HG02623 (cell line): ENCODE results near the gene OSM.
"Not testable (repeated sequence)": the region's sequence is repeated elsewhere in the genome, so short reads cannot be mapped to it uniquely, and the experiment has no call there.

Source experiments
- ATAC-seq: cut with Tn5 transposase; IDR thresholded peaks from one replicate; pipeline ENCODE4 v1.9.1; 2021; ENCODE audit warnings: moderate library complexity; ENCODE audit not compliant: unreplicated experiment

Gene OSM

DNA sequence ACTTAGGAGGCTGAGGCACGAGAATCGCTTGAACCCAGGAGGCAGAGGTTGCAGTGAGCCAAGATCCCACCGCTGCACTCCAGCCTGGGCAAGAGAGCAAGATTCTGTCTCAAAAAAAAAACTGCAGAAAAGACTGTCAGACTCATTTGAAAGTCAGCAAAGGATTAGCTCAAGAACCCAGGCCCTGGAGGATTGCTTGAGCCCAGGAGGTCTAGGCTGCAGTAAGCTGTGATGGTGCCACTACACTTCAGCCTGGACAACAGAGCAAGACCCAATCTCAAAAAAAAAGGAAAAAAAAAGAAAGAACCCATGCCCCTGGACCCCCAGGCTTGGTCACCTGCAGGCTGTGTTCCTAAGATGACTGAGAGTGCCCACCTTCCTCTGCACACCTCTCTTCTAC lies 36.3 kb downstream of the OSM start:
- no peak for ATAC-seq

DNA sequence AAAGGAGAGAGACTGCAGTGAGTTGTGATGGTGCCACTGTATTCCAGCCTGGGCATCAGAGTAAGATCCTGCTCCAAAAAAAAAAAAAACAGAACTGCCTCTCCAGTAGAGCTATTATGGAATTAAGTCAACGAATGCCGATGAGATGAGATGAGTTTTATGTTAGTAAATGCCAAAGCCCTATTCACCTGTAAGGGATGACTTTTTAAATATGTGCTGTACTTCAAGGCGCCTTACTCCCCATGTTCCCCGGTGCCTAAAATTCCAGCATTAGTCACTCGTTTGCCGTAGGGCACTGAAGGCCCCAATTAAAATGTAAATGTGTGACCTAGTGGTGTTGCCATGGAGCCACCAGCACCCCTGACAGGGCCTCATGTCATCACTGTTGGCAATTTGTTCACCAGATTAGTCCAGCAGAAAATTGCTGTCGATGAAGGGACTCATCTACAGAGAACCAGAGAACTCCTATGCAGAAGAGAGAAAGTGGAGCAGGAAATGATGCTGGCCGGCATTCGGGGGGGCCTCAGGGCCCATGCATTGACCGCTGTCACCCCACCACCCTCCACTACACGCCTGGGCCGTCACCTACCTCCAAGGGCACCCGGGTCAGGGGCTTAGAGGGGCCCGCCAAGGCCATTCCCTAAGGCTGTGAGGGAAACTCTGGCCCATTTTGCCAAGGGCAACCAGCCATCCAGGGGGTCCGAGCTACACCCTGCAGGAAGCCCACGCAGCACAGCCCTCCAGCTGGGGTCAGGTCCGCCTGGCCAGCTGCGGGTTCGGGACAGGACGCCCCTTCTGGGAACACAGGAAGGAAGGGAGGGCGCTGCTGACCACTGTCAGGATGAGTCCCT lies 37.9 kb downstream of the OSM start:
- no peak for ATAC-seq

DNA sequence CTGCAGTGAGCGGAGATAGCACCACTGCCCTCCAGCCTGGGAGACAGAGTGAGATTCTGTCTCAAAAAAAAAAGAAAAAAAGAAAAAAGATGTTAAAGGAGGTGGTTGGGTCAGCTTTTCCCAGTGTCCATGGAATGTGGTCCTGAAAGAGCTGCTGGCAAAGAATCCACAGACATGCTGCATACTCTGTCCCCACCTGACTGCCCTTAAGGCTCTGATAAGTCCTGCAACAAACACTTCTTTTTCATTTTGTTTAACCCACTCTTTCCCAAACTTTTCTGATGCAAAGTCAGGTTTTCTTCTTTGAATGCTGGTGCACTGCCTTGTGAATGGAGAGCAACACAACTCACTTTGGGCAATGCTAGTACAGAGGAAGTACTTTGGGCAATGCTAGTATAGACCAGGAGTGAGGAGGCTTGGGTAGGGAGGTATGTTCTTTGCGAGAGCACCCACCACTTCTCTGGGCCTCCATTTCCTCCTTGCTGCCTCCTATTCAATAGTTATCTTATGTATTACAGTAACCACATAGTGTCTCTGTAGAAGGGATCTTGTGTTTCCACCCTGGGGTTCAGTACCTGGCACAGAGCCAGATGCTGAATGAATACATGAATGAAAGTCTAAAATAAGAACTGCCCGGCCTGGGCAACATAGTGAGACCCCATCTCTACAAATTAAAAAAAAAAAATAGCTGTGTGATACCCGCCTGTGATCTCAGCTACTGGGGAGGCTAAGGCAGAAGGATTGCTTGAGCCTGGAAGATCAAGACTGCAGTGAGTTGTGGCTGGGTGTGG lies 39.0 kb downstream of the OSM start:
- no peak for ATAC-seq

- ATAC-seq, result no peak
Measured at GRCh38 chr22:30226192-30226832, 40.3 kb downstream of the OSM start.

DNA sequence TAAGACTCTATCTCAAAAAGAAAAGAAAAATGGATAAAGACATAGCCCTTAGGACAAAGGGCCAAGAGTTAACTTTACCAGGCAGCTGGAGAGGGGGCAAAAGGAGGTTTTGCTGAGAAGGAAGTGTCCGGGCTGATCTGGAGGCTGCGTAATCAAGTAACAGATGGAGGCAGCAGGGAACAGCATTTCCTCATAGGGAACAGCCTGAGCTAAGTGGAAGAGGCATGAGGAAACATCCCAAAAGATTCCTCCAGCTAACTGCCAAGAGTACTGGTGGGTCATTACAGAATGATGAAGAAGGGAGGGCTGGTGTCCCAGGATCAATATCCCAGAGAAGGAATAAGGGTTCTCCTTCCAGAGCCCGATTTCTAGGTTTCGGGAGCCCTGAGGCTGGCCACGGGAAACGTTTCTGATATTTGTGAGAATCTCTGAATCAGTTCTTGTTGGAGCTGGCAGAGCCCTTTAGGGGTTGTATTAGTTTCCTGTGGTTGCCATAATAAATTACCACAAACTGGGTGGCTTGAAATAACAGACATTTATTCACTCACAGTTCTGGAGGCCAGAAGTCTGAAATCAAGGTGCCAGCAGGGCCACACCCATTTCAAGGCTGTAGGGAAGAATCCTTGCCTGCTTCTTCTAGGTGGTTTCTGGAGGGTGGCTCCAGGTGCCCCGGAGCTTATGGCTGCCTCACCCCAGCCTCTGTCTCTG lies 41.3 kb downstream of the OSM start:
- no peak for ATAC-seq

GRCh38 chr22:30224161-30224857 lies 42.3 kb downstream of the OSM start:
- ATAC-seq, result no peak

DNA sequence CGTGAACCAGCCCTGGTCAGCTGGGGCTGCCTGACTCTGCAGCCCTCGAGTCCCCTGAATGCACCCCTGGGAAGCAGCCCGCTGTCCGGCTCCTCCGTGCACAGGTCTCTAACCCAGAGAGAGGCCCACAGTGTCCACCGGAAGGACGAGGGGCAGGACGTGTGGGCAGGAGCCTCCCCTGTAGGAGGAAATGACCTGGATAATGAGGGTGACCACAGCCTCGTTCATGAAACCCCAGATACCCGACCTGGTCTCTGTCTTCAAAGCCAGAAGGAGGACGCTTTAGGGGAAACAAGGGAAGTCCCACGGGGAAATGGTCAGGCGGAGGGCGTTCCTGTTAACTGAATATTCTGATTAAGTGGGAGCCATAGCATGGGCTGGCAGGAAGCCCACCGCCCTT lies 43.3 kb downstream of the OSM start:
- no peak for ATAC-seq

GRCh38 chr22:30222321-30222720 lies 44.3 kb downstream of the OSM start:
- ATAC-seq, result no peak

DNA sequence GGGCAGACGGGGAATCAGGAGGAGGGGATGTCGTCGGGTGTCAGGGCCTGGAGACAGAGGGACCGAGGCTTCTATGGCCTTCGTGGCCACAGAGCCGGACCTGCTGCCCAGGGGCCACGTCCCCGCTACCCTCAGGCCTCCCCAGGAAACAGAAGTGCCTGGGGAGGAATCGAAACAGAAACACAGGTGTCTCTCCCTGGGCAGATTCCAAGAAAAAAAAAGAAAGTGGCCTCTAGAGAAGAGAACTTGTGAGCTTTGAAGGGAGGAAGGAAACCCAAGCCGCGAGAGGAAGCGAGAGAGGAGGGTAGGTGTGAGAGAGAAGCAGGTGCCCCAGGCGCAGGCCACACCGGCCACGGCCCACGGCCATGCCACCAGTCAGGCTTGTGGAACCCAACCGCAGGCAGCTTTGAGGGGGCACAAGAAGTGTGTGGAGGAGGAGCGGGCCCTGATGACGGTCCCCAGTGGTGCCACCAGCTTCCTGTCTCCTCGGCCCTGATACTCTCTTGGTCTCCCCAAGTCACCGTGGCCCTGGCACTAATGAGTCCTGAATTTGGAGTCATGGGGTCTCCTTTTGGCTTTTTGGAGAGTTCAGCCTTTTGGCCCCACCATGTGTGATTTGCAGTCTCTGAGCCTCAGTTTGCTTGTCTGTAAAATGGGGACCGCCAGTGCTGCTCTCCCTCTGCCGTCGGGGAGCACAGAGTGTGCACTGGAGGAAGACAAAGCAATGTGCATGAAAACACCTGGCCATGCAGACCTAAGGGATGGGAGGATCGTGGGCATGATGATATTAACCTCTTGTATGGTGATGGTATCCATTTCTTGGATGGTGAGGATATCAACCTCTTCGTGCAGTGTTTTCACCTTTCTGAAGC lies 45.3 kb downstream of the OSM start:
- no peak for ATAC-seq

- ATAC-seq, result no peak
Measured at GRCh38 chr22:30220338-30221012, 46.2 kb downstream of the OSM start.

GRCh38 chr22:30219668-30220278 lies 46.9 kb downstream of the OSM start:
- ATAC-seq, result no peak

GRCh38 chr22:30219049-30219654 lies 47.5 kb downstream of the OSM start:
- ATAC-seq, result no peak

DNA sequence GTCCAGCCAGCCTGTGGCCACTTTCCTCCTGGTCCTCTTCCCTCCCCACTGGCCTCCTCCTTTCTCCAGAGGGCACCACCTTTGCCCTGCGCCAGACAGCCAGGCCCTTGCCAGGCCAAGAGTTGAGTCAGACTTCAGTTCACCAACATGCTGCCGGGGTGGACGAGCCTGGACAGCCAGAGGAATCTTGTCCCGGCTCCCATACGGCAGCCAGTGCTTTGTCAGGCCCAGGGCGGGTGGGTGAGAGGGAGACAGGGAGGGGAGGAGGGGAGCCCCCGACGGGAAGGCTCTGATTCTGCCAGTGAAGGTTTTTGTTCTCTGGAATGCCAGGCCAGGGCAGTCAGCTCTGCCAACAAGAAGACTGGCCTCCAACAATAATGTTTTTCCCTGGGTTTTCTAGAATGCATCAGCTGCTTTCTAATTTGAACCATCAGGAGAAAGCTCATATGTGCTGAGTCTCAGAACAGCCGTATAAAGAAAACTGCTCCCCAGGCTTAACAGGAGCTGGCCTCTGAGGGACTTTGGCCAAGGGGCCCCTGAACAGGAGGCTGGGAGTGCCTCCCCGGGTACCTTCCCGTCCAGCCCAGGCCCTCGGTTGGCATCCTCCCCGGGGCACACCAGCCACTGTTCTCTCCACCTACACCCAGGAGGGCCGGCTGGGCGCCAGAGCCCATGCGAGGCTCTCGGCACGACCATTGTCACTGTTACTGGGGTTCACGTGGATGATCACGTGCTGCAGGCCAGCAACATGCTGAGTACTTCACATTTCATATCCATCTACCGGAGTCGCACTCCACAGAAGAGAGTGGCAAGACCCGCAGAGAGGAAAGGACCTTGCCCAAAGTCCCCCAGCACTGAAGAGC lies 48.7 kb downstream of the OSM start:
- no peak for ATAC-seq

DNA sequence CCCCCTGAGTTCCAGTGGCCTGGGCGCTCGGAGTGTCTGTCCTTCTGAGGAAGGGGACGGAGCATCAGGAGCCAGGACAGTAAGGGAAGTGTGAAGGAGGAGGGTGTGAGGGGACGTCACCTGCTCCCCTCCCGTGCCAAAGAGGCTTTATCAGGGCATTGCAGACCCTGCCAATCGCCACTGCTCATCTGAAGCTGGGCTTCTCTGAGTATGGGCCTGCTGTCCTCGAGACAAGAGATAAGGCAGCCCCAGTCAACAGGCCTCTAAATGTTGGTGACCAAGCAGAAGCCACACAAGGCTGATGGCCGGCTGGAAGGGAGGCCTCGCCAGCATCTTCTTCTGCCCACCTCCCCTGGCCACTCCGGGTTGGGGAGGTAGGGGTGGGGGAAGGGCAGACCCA lies 49.9 kb downstream of the OSM start:
- no peak for ATAC-seq

DNA sequence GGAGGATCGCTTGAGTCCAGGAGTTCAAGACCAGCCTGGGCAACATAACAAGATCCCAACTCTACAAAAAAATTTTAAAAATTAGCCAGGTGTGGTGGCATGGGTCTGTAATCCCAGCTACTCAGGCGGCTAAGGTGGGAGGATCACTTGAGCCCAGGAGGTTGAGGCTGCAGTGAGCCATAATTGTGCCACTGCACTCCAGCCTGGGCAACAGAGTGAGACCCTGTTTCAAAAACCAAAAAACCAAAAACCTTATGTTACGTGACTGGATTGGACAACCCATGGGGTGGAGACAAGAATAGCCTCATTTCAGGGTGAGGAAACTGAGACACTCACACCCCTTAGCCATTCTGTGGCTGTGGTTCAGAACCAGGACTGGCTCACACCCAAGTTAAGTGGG lies 50.4 kb downstream of the OSM start:
- not testable (repeated sequence) for ATAC-seq

- ATAC-seq, result no peak
Measured at GRCh38 chr22:30214703-30215407, 51.8 kb downstream of the OSM start.

DNA sequence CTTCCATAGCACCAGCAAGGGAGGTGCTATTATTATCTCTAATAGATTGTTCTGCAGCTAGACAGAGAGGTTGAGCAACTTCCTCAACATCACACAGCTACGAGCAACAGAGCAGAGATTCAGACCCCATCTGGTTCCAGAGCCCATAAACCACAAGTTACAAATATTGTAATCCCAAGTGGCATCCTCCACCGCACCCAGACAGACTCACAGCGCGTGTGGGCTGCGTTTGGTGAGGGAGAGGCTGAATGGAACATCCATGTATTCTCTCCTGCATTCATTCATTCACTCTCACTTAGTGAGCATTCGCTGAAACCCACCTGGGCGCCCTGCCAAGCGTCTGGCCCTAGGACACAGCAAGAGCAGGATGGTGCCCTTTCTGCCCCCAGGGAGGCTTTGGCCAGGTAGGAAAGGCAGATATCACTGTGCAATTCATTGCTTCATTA lies 53.6 kb downstream of the OSM start:
- ATAC-seq, result no peak
